Neural cell (in vitro differentiated cells): ENCODE data around the gene THRB.

Source experiments
- CTCF ChIP-seq: fragments of 450-650 bp; IDR thresholded peaks from 2 replicates; pipeline ENCODE4 v1.5.1; 2014; ENCODE audit warnings: antibody characterized with exemption, mild to moderate bottlenecking, moderate library complexity; ENCODE audit not compliant: poor library complexity, severe bottlenecking
- EP300 ChIP-seq: fragments of 450-650 bp; conservative IDR thresholded peaks from 2 replicates; pipeline ENCODE4 v1.6.1; 2014; ENCODE audit warnings: antibody characterized with exemption, mild to moderate bottlenecking, moderate library complexity; ENCODE audit not compliant: poor library complexity, severe bottlenecking
- EZH2 ChIP-seq: fragments of 200-600, 300-800 bp; shearing (Covaris generic), sonication (generic); IDR thresholded peaks from 2 replicates; pipeline ENCODE4 v1.6.1; 2014; ENCODE audit warnings: antibody characterized with exemption, low read length, borderline replicate concordance, mild to moderate bottlenecking; ENCODE audit not compliant: insufficient read depth, poor library complexity, severe bottlenecking
- MXI1 ChIP-seq: fragments of 450-650 bp; conservative IDR thresholded peaks from 2 replicates; pipeline ENCODE4 v1.6.1; 2014; ENCODE audit warnings: antibody characterized with exemption, mild to moderate bottlenecking; ENCODE audit not compliant: poor library complexity, severe bottlenecking
- POLR2AphosphoS5 ChIP-seq: IDR thresholded peaks from 2 replicates; pipeline ENCODE4 v1.6.1; 2012
- RAD21 ChIP-seq: fragments of 450-650 bp; conservative IDR thresholded peaks from 2 replicates; pipeline ENCODE4 v1.6.1; 2014; ENCODE audit warnings: antibody characterized with exemption, mild to moderate bottlenecking, moderate library complexity

- TF ChIP-seq CTCF, result no peak
- no peak for TF ChIP-seq POLR2AphosphoS5
- TF ChIP-seq EP300, result no peak
- TF ChIP-seq MXI1, result no peak
- TF ChIP-seq RAD21, result no peak
- no peak for TF ChIP-seq EZH2
These were observed 360.7 kb downstream of the THRB start for GRCh38 chr3:24133942-24134341.
